ENCODE results near the gene IFT20. TPM values are rescaled to one million over a fixed set of nuclear protein-coding genes. Genes with fewer than 3 reads are reported as not detected.

IFT20 gene
- total and polyA plus RNA-seq, 9 of the 15 experiments (the other 6 are each of a cell fraction or from before 2014, with no cell fraction given), result 11.2 to 38.6 (median 20.1) TPM

GRCh38 chr17:28370035-28370743, 34.9 kb upstream of the IFT20 start, which contains the start of gene VTN (continued):
- no peak for TF ChIP-seq POU5F1 (IDR thresholded peaks at IDR 0.05; ENCODE audit: borderline replicate concordance, low read depth, low read length, partially characterized antibody)
- no peak for TF ChIP-seq SUPT5H (IDR thresholded peaks at IDR 0.05)
- 0 out of 2 replicates have a peak, but pooled peaks have one; percentile 12 for TF ChIP-seq THAP12 (CRISPR knock-in tag; IDR thresholded peaks at IDR 0.05)
- TF ChIP-seq SMARCE1 (IDR thresholded peaks at IDR 0.05), result 0 out of 2 replicates have a peak, but pooled peaks have one; percentile 38
- no peak for TF ChIP-seq CEBPG (CRISPR knock-in tag; IDR thresholded peaks at IDR 0.05)
- TF ChIP-seq CEBPG (tag; conservative IDR thresholded peaks at IDR 0.05 in 1 of 2, IDR thresholded peaks at IDR 0.05 in 1 of 2), result peak; percentile 67 to 80
- peak; percentile 54 for TF ChIP-seq VEZF1 (CRISPR knock-in tag; IDR thresholded peaks at IDR 0.05)
- peak in 1 of 2 experiments; percentile 31; a peak in 2 of 4 replicates for TF ChIP-seq NRF1 (conservative IDR thresholded peaks at IDR 0.05 in 1 of 2, IDR thresholded peaks at IDR 0.05 in 1 of 2)
- TF ChIP-seq ZNF449 (CRISPR knock-in tag; IDR thresholded peaks at IDR 0.05), result no peak
- no peak for TF ChIP-seq CREB3L1 (IDR thresholded peaks at IDR 0.05; ENCODE audit: borderline replicate concordance, low read depth)
- no peak for TF ChIP-seq ZNF551 (CRISPR knock-in tag; IDR thresholded peaks at IDR 0.05)
- no peak for TF ChIP-seq MAFK (IDR thresholded peaks at IDR 0.05; ENCODE audit: low read length)
- no peak for TF ChIP-seq RFX1 (IDR thresholded peaks at IDR 0.05)
- no peak for TF ChIP-seq ZNF3 (CRISPR knock-in tag; IDR thresholded peaks at IDR 0.05)
- no peak for TF ChIP-seq NFATC3 (IDR thresholded peaks at IDR 0.05)
- no peak for TF ChIP-seq GTF2E2 (tag; IDR thresholded peaks at IDR 0.05)
- TF ChIP-seq MED1 (CRISPR knock-in tag; IDR thresholded peaks at IDR 0.05; ENCODE audit: borderline replicate concordance), result no peak
- TF ChIP-seq PBX2 (CRISPR knock-in tag; IDR thresholded peaks at IDR 0.05; ENCODE audit: low read depth), result no peak
- no peak for TF ChIP-seq PBX2 (tag; conservative IDR thresholded peaks at IDR 0.05; ENCODE audit: low read depth)

All from K562 (cell line).